Heart left ventricle (tissue), 13 donors: ENCODE measurements around the gene ABHD1.

ENCODE experiments used
- POLR2A ChIP-seq, 2 donors: fragments of 450-650 bp; IDR thresholded peaks; one replicate each; pipeline ENCODE4 v1.6.1; 2017; ENCODE audit warnings: antibody characterized with exemption in 2 of 2, mild to moderate bottlenecking in 2 of 2, moderate library complexity in 2 of 2
- TF ChIP-seq, protein P1 (sequence below), 12 donors: fragments of 200-600 bp; sonication (generic) in 4 of 12; IDR thresholded peaks; one replicate each; pipeline versions ENCODE4 v1.5.0 to v1.8.0; 2018 to 2022; ENCODE audit warnings: antibody characterized with exemption in 12 of 12, mild to moderate bottlenecking in 5 of 12
- donor health status: ischemic (EF 13 %, LVEDD 7.1; RV severe dilation, severe dysfunction).
- donor health status: DM: no; HTN: yes; CAD: no.
- donor health status: DM: no; HTN: no; CAD: no.
- donor health status: ischemic (EF 25% LVEDD 6.9; RV normal size, moderate dysfunction).
- donor health status: ischemic (EF 25% LVEDD 5.7; RV mildly dilated, moderate dysfunction).
- donor health status: ischemic (EF 35%, LVEDD 5.7; RV mildly dilated, moderate dysfunction).
- donor health status: nonischemic (EF 11% LVEDD 7.7; RV severe dilation, severe dysfunction).
- donor health status: DM: yes; HTN: yes; CAD: no.
- donor health status: PGD.
- donor health status: ischemic (EF 29% LVEDD 5.4; RV normal size, mild dysfunction).
- donor health status: nonischemic (EF 23%, LVEDD 6.1; RV moderate dilation, normal function).

DNA sequence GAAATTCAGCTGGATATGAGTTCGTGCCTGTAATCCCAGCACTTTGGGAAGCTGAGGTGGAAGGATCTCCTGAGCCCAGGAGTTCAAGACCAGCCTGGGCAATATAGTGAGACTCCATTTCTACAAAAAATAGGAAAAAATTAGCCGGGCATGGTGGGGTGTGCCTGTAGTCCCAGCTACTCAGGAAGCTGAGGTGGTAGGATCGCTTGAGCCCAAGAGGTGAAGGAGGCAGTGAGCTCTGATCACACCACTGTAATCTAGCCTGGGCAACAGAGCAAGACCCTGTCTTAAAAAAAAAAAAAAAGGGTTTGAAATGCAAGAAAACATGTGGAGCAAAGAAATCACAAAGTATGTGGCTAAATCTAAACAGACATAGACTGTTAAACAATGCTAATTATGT is 14.5 kb upstream of the ABHD1 start:
- TF ChIP-seq, protein P1, sequence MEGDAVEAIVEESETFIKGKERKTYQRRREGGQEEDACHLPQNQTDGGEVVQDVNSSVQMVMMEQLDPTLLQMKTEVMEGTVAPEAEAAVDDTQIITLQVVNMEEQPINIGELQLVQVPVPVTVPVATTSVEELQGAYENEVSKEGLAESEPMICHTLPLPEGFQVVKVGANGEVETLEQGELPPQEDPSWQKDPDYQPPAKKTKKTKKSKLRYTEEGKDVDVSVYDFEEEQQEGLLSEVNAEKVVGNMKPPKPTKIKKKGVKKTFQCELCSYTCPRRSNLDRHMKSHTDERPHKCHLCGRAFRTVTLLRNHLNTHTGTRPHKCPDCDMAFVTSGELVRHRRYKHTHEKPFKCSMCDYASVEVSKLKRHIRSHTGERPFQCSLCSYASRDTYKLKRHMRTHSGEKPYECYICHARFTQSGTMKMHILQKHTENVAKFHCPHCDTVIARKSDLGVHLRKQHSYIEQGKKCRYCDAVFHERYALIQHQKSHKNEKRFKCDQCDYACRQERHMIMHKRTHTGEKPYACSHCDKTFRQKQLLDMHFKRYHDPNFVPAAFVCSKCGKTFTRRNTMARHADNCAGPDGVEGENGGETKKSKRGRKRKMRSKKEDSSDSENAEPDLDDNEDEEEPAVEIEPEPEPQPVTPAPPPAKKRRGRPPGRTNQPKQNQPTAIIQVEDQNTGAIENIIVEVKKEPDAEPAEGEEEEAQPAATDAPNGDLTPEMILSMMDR (IDR thresholded peaks at IDR 0.05), result no peak
- TF ChIP-seq POLR2A (IDR thresholded peaks at IDR 0.05), result no peak
